Stimulated activated CD8-positive, alpha-beta memory T cell treated with anti-CD3 and anti-CD28 coated beads, Interleukin-4, amount 100 ng/mL, for 48 hours (primary cell): ENCODE results near the gene CFAP221.
"Not testable (repeated sequence)": the region's sequence is repeated elsewhere in the genome, so short reads cannot be mapped to it uniquely, and the experiment has no call there.

ENCODE experiments used
- DNase-seq: peaks from one replicate; pipeline ENCODE4 v3.0.0-alpha.2; 2020

Gene CFAP221

DNA sequence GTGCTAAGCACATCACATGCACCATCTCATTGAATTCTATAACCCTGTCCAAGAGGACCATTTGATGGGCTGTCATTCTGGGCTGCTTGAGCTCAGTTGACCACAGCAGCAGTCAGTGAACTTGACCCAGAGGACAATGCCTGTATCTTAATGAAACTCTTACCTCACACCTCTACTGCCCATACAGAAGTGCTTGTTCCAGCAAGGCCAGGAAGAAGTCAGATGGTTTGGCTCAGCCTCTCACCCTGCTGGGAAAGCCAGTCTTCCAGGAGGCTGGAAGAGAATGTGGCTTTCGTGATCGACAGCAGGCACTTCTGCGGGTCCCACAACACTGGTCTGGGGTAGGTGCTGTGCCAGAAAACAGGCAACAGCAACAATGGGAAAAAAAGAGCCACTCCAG lies 47.3 kb downstream of the CFAP221 start:
- DNase-seq, result no peak

DNA sequence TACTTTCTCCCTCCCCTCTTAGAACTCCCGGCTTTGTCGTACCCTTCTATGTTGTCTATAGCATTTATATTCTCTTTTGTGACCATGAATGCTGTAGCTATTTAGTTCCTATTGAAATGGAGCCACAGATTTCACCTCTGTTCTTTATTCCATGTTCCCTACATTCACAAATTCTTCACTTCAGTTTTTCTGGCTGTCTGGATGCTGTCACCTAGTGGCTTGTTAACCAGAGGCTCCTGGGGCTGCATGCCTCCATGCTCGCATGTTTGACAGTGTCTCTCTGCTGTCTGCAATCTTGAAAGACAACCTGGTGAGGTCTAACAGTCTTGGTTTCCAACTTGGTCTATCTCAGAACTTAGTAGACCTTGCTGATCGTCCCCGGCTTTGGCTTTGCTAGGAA lies 48.2 kb downstream of the CFAP221 start:
- DNase-seq, result no peak

DNA sequence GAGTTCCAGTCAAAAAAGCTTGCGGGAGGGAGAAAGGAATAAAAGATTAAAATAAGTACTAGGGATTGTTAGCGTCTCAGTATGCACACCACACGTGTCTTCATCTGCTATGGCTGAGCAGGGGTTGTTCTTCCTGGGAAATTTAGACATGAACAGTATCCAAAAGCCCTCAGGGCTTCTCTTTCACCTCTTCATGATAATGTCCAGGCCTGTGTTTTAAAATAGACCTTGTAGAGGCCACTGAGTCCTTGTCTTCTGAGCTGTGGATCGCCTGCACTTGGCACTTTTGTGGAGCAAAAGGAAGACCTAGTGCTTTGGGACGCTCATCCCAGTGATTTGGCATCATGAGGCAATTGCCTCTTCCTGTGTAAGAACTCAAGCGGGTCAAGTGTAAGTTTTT lies 52.4 kb downstream of the CFAP221 start:
- no peak for DNase-seq

DNA sequence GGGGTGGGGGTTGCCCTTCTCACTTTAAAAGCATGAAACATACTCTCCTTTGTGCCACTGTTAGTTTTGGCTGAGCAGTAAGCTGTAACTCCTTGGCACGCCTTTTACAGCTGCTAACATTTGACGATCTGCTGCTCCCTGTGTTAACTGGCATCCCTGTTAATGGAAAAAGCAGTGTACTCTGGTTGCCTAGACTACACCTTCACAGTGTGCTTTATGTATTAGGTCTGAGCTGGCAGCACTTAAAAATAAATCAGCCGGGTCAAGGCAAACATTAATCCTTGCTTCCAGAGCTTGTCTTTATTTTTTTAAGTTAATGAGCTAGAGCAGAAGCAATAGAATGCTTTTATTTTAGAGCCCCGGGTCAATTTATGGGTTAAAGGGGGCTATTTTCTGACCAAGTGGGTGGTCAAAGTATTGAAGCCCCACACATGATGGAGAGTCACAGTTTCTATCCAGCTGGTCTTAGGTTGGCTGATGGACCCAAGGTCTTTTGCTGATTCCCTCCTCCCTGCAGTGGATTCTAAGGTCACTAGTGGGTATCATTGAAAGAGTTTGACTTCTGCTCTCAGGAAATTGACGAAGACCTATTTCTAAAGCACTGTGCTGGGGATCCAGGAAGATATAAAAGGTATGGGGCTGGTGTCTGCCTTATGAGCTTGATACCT lies 54.5 kb downstream of the CFAP221 start:
- no peak for DNase-seq

DNA sequence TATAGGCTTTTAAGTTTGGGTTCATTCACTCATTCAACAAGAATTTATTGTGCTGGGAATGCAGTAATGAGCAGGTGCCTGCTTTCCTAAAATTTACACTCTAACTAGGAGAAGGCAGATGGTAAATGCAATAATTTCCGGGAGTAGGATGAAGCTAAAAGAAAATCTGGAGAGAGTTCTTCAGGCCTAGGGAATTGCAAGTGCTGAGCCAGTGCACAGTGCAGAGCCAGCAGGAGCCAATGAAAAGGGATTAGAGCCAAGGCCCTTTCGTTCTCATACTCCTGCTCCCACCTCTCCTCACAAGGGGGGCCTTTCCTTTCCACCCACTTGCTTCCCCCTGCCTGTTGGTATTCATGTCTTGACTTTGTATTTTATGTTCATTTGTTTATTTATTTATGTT lies 55.1 kb downstream of the CFAP221 start:
- no peak for DNase-seq

DNA sequence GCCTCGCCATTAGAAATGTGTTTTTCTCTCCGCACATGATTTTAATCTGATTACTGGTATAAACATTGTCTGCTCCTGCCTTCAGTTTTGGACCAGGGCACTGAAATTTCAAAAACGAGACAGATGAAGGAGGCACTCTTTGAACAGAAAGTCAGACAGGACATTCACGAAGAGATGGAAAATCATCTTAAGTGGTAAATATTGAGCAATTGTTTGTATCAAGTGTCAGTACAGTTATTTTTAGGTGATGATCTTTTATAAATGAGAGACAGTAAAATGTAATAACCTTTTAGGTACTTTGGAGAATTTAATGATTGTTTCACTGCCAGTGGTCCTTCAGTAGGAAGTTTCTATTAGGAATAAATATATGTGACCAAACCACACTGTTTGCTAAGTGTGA lies 60.8 kb downstream of the CFAP221 start:
- no peak for DNase-seq

DNA sequence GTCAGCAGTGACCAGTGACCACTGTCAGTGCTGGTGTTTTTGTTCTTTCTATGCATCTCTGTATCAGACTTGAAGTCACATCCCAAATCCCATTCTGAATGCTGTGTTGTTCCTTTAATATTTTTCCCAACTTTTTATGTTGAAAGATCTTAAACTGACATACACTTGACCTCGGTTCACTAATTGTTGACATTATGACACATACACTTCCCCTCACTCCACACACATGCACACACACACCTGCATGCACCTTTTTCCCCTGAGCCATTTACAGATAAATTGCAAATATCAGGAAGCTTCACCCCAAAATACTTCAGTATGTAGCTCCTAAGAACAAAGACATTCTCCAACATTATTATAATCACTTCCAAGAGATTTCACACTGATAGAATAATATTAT lies 62.4 kb downstream of the CFAP221 start:
- DNase-seq, result no peak

DNA sequence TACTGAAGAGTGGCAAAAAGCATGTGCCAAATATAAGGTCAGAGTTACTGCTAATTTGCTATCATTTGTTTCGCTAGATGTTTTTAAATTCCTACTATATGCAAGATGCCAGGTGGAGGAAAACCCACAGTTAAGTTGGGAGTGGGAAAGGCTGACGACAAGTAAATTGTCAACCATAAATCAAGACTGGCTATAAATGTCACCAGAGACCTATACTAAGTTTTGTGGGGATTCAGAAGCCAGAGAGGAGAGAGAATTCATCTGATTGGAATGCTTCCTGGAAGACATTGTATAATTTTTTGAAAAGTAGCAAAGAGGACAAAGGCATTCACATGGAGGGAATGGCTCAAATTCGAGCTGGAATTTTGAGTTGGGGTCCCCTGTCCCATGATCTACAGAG lies 64.3 kb downstream of the CFAP221 start:
- DNase-seq, result no peak

DNA sequence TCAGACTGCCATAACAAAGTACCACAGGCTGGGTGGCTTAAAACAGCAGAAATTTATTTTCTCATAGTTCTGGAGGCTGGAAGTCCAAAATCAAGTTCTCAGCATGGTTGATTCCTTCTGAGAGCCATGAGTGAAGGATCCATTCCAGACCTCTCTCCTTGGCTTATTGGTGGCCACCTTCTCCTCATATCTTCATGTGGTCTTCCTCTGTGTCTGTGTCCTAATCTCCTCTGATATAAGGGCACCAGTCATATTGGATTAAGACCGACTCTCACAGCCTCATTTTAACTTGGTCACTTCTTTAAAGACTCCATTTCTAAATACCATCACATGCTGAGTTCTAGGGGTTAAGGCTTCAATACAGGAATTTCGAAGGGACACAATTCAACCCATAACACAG lies 65.1 kb downstream of the CFAP221 start:
- no peak for DNase-seq

DNA sequence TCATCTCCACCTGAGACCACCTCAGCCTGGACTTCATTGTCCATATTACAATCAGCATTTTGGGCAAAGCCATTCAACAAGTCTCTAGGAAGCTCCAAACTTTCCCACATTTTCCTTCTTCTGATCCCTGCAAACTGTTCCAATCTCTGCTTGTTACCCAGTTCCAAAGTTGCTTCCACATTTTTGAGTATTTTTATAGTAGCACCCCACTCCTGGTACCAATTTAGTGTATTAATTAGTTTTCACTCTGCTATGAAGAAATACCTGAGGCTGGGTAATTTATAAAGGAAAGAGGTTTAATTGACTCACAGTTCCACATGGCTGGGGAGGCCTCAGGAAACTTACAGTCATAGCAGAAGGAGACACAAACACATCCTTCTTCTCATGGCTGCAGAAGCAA lies 69.9 kb downstream of the CFAP221 start:
- not testable (repeated sequence) for DNase-seq

DNA sequence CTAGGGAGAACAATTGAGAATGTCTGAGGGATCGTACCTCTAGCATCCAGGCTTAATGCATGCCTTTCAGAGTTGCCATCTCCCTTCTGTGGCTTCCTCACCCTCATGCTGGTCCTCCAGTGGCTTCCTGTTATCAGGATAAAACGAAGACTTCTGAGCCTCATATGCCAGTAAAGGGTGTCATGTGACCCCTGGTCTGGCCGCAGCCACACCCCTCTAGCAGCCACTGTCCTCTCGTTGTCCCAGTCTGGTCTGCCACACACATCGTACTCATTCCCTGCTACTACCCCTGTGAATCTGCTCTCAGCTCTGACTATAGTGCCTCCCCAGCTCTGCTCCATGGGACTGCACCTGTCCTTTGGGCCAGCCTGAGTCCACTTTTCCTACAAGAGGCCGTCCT lies 72.2 kb downstream of the CFAP221 start:
- no peak for DNase-seq

DNA sequence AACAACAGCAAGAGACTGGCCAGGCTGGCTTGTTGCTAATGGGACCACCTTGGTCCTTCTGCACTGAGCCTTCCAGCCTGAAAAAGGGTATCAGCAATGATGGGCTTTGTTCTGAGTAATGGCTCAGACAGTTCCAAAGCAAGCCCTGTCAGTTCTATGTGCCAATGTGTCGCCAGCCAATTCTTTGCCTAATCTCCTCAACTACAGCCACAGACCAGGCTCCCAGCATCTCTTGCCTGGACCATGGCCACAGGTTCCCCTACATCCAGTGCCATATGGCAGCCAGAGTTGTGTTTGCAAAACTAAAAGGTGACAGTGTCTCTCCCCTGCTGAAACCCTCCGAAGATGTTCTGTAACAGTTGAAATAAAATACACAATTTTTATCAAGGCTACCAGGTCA lies 73.2 kb downstream of the CFAP221 start:
- no peak for DNase-seq

DNA sequence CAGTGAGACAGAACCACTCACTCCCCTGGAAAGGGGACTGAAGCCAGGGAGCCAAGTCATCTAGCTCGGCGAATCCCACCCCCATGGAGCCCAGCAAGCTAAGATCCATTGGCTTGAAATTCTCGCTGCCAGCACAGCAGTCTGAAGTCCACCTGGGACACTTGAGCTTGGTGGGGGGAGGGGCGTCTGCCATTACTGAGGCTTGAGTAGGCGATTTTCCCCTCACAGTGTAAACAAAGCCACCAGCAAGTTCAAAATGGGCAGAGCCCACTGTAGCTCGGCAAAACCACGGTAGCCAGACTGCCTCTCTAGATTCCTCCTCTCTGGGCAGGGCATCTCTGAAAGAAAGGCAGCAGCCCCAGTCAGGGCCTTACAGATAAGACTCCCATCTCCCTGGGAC lies 74.5 kb downstream of the CFAP221 start:
- not testable (repeated sequence) for DNase-seq

DNA sequence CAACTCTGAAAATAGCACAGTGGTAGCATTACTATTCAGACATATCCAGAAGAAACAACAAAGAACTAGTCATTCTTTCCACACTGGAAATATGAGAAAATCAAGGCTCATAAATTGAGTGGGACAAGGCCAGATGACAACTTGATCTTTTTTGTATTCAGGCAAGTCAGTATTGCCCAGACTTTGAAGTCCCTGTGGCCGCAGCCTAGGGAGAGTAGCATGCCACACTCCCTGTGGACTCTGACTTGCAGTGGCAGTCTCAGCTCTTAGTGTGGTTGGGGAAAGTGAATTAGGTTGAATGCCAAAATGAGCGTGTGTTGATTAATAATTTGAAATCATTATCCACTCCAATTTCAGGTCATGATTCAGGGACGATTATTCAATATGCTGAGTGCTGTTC lies 81.0 kb downstream of the CFAP221 start:
- no peak for DNase-seq

DNA sequence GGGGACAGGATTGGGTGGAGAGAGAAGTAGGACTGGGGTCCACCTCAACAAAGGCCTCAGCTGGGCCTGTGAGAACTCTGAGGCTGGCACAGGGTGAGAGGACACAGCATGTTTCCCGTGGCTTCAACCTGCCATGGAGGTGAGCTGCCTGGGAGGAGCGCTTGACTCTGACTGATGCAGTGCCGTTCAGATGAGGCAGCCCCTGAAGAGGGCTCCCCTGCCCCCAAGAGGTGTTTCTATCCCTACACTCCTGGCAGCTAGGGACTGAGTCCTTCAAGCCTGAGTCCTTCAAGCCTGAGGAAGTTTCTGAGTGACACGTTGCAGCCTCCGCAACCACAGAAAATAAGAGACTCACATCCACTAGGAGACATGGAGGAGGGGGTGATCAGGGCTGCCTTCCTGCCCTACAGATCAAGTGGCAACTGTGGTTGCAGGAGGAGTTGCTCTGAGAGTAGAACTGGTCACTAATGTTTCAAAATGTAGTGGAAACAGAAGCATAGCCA lies 85.1 kb downstream of the CFAP221 start:
- no peak for DNase-seq

DNA sequence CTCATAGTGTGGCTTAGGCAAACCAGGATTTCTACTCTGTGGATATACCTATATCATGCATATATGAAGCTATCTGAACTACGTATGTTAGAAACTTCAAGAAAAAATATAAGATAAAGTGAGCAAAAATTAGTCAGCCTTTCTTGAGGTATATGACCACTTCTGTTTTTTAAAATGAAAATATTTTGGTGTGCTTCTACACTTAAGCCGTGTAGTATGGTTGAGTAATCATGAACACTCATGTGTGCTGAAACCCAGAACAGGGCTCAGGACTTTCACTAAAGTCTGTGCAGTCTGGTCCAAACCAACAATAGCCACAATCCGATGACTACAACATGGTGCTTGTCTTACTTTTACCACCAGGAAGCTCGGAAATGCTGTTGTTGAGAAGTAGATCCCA lies 85.9 kb downstream of the CFAP221 start:
- DNase-seq, result no peak

DNA sequence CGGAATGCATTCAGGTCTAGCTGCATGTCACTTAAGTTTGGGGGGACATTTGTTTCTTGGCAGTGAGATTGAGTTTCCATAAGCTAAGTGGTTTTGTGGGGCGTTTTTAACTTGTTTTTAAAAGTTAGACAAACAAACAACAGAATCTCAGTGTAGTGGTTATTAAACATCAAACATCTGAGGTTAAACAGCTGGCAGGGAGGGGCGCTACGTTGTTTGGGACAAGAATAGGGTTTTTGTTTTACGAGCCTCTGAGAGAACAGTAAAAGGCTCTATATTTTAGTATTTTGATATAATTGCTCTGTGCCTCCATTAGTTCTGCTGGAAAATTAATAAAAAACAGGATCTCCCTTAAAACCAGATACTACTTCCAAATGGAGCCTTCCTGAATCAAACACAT lies 93.1 kb downstream of the CFAP221 start:
- no peak for DNase-seq

DNA sequence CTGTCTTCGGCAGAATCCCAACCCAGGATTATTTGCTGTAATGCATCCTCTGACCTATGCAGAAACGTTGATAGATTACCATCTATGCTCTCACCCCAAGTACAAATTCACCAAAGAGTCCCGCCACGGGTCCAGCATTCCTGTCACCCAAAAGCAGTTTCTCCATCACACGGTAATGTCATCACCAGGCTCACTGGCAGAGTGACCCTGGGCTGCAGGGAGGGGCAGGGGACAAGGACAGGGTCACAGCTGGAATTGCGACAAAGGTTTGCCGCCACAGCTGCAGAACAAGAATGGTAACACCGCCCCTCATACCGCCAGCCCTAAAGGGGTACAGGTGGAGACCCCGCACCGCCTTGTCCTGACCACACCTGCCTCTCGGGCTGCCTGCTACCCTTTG lies 94.0 kb downstream of the CFAP221 start:
- no peak for DNase-seq

DNA sequence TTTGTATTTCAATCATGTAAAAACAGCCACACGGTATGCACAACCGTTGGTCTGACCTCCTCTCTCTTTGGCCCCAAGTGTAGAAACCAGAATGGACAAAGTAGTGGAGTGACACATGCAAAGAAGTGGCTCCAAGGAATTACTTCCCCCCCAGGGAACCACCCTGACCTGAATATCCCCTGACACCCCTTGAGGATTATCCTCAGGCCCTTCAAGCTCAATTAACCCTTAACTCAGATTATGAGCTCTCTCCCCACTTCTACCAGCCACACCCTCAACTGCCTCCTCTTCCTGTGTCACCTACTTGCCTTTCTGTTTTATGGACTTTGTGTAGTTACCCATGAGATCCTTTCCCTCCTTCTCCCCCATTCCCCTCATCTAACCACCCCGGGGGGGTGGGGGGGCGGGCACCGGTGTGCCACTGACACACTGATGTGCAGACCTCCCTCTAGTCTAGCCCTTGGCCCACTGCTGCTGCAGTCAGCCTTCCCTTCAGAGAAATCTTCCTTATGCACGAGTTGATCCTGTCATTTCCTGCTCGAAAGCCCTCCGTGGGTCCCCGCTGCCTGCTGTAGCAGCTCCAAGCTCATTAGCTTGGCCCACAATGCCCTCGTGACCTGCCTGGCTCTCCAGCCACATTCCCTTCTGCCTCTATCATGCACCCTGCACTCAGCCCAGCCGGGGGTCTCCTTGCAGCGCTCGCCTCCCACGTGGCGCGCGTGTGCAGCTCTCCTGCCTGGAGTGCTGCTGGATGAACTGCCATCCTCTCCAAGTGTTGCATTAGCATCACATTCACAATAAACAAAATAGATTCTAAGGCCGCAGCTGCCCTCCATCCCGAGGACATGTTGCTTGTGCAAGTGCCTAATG lies 94.7 kb downstream of the CFAP221 start:
- DNase-seq, result no peak

DNA sequence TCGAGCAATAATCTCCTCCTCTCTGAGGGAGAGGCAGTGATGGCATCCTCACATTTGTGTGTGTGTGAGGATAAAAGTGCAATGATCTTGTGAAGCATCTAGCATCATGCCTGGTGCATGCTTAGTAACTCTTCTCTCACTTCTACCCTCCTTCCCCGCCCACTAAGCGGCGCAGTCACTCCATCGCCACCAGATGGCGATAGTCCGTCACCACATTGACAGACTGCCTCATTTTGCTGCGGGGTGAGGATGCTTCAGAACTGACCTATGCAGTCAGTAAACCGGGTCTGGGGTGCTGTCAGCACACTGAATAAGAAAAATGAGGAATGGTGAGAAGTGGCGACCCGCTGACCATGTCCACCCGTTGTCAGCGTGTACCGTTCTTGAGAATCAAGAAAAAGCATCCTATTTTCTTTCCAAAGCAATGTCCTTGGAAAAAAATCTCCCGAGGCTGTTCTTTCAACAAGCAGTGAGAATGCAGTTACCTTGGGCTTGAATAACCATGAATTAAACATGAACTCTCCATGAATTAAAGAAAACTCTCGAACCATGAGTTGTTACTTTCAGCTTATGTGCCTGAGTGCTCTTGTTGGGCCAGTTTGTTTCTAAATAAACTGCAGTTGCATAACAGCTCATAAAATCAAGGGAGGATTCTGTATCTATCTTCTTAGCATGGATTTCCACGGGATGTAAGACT lies 97.5 kb downstream of the CFAP221 start:
- peak; percentile 83 for DNase-seq

DNA sequence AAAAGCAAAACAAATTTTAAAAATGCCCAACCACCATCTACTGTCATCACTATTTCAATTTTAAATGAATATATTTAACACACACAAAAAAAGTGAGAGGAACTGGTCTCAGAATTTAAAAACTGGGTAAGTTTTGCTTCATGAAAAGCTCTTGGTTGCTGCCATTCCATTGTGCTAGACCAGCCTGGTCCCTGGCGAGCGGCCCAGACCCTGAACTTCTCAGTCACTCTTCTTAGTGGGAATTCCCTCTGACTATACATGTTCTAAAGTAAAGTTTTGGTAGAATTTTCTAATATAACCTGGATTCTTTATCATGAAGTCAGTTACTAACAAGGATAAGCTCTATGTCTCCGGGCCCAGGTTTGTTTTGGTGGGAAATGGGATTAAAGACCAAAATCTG lies 99.9 kb downstream of the CFAP221 start:
- DNase-seq, result no peak

DNA sequence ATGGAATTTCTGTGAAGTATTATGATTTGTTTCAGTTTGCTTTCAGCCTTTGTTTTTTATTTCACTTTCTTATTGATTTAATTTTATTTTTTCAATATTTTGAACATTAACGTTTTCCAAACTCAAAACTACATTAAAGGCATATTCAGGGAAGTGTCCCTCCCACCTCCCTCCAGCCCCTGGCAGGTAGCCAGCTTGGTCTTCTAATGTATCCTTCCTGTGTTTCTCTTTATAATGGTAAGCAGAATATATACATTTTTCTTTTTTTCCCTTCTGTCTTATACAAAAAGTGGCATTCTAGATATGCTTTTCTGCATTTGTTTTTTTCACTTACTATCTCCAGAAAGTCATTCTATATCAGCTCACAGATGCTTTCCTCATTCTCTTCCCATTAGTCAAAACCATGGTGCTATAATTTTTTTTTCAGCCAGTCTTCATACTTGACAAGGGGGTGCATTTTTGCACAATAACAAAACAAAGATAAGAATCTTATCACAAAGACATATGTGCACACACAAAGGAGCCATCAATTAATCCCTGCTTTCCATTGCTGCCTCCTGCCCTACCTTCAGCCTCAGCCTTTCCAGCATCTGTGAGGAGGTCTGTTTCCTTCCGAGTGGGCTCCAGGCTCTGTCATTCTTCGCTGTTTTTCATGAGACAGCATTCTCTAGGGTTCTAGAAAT lies 101.1 kb downstream of the CFAP221 start:
- no peak for DNase-seq

DNA sequence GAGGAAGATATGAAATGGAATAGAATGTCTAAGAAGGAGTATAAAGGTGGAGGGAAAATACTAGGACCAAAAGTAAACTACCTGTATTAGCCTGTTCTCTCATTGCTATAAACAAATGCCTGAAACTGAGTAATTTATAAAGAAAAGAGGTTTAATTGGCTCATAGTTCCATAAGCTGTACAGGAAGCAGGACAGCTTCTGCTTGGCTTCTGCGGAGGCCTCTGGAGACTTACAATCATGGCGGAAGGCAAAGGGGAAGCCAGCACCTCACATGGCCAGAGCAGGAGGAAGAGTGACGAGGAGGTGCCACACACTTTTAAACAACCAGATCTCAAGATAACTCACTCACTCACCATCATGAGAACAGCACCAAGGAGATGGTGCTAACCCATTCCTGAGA lies 101.9 kb downstream of the CFAP221 start:
- DNase-seq, result no peak
